ENCODE measurements around the gene RNF157. TPM values are rescaled to one million over a fixed set of nuclear protein-coding genes. Genes with fewer than 3 reads are reported as not detected.

RNF157 gene
- total RNA-seq, 4 donors from 2014 or later = 32.5 to 164 (median 54.8) TPM

DNA sequence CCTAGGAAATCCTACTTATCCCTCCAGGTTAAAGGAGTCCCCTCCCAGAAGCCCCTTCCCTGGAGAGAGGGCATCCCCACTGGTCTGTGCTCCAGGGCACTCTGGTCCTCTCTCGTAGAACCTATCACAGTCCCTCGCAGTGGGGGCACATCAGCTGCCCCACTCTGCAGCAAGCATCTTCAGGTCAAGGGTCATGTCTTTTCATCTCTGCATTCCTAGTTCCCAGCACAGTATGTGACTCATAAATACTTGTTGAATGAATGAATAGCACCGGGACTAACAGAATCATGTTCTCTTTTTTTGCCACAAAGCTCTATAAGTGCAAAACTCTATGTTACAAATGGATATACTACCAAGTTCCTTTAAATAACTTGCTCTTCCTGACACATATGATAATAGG is 36.0 kb downstream of the RNF157 start:
- H3K9me3 ChIP-seq = no peaks in the 10 kb centered on the region
- no peaks in the 10 kb centered on the region for H3K36me3 ChIP-seq
- TF ChIP-seq EP300 (IDR thresholded peaks at IDR 0.05; ENCODE audit: low read depth) = no peak
- no peak for TF ChIP-seq POLR2A (IDR thresholded peaks at IDR 0.05)
- TF ChIP-seq POLR2AphosphoS5 (IDR thresholded peaks at IDR 0.05) = no peak
- no peak for TF ChIP-seq CTCF (IDR thresholded peaks at IDR 0.05)
- DNase-seq = no peak
- in situ Hi-C loops (cut with MboI; ENCODE audit: low pct_ligation_motif_present in 1 of 4, low pct_unique_long_range_greater_than_20kb in 1 of 4, low sequenced_read_pairs in 3 of 4) = no loop called here
- no peak overlapping the region for H3K27ac ChIP-seq
- 50 to 84% methylated on average over 1 to 3 of the region's 3 CpGs for WGBS, 2 donors (ENCODE audit: low coverage in 1 of 2)
- H3K27me3 ChIP-seq = no peaks in the 10 kb centered on the region
- intact Hi-C loops (cut with DNase I; ENCODE audit: low total_unique reads) = no loop called here
- no peak overlapping the region for H3K4me3 ChIP-seq
- peaks cover 0 to 10% (median 0%) of the 10 kb centered on the region in 4 donors for H3K4me1 ChIP-seq

- WGBS, 2 donors (ENCODE audit: low coverage in 1 of 2) = 73 to 88% methylated on average over 4 of the region's 4 CpGs
- Histone ChIP-seq H3K9me3 (no peaks in the 10 kb centered on the region), H3K27ac (no peak overlapping the region), H3K4me1 (no peaks in the 10 kb centered on the region), H3K36me3 (no peaks in the 10 kb centered on the region), H3K4me3 (no peak overlapping the region), H3K27me3 (no peaks in the 10 kb centered on the region)
- no peak for DNase-seq
- intact Hi-C loops (cut with DNase I; ENCODE audit: low total_unique reads) (no loop called here), in situ Hi-C loops (cut with MboI; ENCODE audit: low pct_ligation_motif_present in 1 of 4, low pct_unique_long_range_greater_than_20kb in 1 of 4, low sequenced_read_pairs in 3 of 4) (no loop called here)
- TF ChIP-seq POLR2AphosphoS5 (IDR thresholded peaks at IDR 0.05) = no peak
- TF ChIP-seq EP300 (IDR thresholded peaks at IDR 0.05; ENCODE audit: low read depth) = no peak
- TF ChIP-seq POLR2A (IDR thresholded peaks at IDR 0.05) = no peak
- TF ChIP-seq CTCF (IDR thresholded peaks at IDR 0.05) = no peak
These were observed 39.9 kb downstream of the RNF157 start for GRCh38 chr17:76200354-76200753.

GRCh38 chr17:76199469-76199868 is 40.8 kb downstream of the RNF157 start:
- H3K9me3 ChIP-seq = no peaks in the 10 kb centered on the region
- H3K4me1 ChIP-seq = no peaks in the 10 kb centered on the region
- WGBS, 2 donors (ENCODE audit: low coverage in 1 of 2) = 57 to 79% methylated on average over 3 to 4 of the region's 4 CpGs
- no peak overlapping the region for H3K4me3 ChIP-seq
- in situ Hi-C loops (cut with MboI; ENCODE audit: low pct_ligation_motif_present in 1 of 4, low pct_unique_long_range_greater_than_20kb in 1 of 4, low sequenced_read_pairs in 3 of 4) = loop anchor here in 2 of 4 donors (25.0 kb wide), 2 partner anchors 88 to 287 kb away; partner anchors contain the start of gene MRPL38 (in 1 of the 2)
- no peak overlapping the region for H3K27ac ChIP-seq
- intact Hi-C loops (cut with DNase I; ENCODE audit: low total_unique reads) = no loop called here
- no peaks in the 10 kb centered on the region for H3K27me3 ChIP-seq
- DNase-seq = no peak
- no peak for TF ChIP-seq EP300 (IDR thresholded peaks at IDR 0.05; ENCODE audit: low read depth)
- no peak for TF ChIP-seq POLR2AphosphoS5 (IDR thresholded peaks at IDR 0.05)
- no peak for TF ChIP-seq POLR2A (IDR thresholded peaks at IDR 0.05)
- no peak for TF ChIP-seq CTCF (IDR thresholded peaks at IDR 0.05)
- no peaks in the 10 kb centered on the region for H3K36me3 ChIP-seq

DNA sequence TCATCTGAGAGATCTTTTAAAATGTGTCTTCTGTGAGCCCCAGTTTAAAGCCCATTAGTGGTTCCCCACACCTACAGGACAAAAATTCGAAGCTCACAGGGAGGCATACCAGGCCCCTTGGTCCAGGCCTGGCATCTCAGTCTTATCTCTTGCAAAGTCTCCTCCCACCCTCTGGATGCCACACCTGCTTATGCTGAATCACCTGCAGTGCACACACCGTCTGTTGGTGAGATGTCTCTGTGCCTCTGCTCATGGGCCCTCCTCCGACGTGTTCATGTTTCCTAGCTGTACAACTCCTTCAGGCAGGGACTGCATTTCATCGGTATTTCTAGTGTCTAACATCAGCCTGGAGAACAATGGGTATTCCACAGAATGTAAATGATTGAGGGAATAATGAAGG is 41.6 kb downstream of the RNF157 start:
- H3K36me3 ChIP-seq = no peaks in the 10 kb centered on the region

More for the DNA sequence above, 41.6 kb downstream of the RNF157 start:
- intact Hi-C loops (cut with DNase I; ENCODE audit: low total_unique reads) = no loop called here
- H3K9me3 ChIP-seq = no peaks in the 10 kb centered on the region
- H3K27ac ChIP-seq = no peak overlapping the region
- H3K27me3 ChIP-seq = no peaks in the 10 kb centered on the region
- in situ Hi-C loops (cut with MboI; ENCODE audit: low pct_ligation_motif_present in 1 of 4, low pct_unique_long_range_greater_than_20kb in 1 of 4, low sequenced_read_pairs in 3 of 4) = loop anchor here in 2 of 4 donors (25.0 kb wide), 2 partner anchors 89 to 286 kb away; partner anchors contain the start of gene MRPL38 (in 1 of the 2)
- no peak for DNase-seq
- H3K4me3 ChIP-seq = no peak overlapping the region
- WGBS, 2 donors (ENCODE audit: low coverage in 1 of 2) = 92% methylated on average over 5 of the region's 5 CpGs; no CpG with 5 or more reads in 1 of the 2 donors
- no peaks in the 10 kb centered on the region for H3K4me1 ChIP-seq
- TF ChIP-seq POLR2A (IDR thresholded peaks at IDR 0.05) (no peak), POLR2AphosphoS5 (IDR thresholded peaks at IDR 0.05) (no peak), CTCF (IDR thresholded peaks at IDR 0.05) (no peak), EP300 (IDR thresholded peaks at IDR 0.05; ENCODE audit: low read depth) (no peak)

Measured in transverse colon (tissue), 4 donors.